Measurements from ENCODE around the gene WDR1.

WDR1 gene

DNA sequence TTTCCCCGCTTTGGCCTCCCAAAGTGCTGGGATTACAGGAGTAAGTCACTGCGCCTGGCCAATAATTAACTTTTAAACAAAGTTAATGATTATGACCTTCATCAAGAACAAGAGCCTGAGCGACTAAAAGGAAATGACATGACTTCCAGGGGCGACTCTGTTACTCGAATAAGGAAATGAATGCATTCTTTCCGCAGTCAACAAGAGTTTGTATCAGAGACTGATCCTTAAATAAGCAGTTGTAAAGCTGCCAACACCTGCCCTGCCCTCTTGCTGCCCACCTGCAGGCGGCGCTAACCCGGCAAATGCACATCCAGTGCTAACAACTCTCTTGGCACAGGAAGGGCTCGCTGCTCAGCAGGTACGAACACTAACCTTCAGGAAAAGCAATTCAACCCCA lies 27.3 kb downstream of the WDR1 start:
- DNase-seq (ENCODE audit: low read depth in 2 of 2): no peak
- TF ChIP-seq, protein P1, sequence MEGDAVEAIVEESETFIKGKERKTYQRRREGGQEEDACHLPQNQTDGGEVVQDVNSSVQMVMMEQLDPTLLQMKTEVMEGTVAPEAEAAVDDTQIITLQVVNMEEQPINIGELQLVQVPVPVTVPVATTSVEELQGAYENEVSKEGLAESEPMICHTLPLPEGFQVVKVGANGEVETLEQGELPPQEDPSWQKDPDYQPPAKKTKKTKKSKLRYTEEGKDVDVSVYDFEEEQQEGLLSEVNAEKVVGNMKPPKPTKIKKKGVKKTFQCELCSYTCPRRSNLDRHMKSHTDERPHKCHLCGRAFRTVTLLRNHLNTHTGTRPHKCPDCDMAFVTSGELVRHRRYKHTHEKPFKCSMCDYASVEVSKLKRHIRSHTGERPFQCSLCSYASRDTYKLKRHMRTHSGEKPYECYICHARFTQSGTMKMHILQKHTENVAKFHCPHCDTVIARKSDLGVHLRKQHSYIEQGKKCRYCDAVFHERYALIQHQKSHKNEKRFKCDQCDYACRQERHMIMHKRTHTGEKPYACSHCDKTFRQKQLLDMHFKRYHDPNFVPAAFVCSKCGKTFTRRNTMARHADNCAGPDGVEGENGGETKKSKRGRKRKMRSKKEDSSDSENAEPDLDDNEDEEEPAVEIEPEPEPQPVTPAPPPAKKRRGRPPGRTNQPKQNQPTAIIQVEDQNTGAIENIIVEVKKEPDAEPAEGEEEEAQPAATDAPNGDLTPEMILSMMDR (IDR thresholded peaks at IDR 0.05; ENCODE audit: low read depth, low read length): peak; percentile 44
- H3K4me3 ChIP-seq (replicated peaks in 1 of 2; ENCODE audit: low read depth in 2 of 2, low read length in 2 of 2): no peak overlapping the region

DNA sequence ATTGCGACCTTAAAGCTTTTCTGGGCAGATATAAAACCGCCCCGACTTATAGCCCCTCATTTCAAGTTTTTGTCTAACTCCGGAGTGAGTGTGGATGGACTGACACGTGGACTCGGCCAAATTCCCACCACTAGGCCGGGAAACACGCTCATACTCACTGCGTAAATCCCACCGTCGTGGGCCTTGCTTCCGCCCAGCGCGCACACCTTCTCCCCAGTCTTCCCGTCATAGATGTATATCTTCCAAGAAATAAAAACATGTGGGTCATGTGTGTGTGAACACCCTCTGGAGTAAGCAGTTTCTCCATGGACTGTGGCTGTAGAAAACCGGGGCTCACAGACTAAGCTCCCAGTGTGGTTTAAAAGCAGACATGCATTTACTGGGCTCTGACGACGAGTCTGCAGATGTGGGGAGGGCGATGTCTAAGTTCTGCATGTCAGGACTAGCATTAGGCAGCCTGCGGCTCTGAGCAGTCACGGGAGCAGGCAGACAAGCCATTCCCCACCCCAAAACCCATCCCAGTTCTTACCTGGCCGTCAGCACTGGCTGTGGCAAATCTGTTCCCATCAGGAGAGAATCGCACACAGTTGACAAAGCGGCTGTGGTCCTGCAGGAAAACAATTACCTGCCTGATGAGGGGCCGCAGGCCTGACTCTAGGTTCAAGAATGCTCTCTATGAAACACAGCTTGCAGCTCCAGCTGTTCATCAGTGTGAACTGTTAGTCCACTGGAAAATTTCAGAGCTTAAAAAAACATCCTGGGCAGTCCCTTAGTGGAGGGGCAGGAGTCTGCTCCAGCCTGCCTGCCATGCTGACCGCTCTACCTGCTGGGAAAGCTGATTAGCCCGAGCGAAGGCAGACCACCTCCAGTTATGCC lies 28.2 kb downstream of the WDR1 start:
- TF ChIP-seq, protein P1 (IDR thresholded peaks at IDR 0.05; ENCODE audit: low read depth, low read length): no peak
- DNase-seq (ENCODE audit: low read depth in 2 of 2): no peak
- no peak overlapping the region for H3K4me3 ChIP-seq (replicated peaks in 1 of 2; ENCODE audit: low read depth in 2 of 2, low read length in 2 of 2)

DNA sequence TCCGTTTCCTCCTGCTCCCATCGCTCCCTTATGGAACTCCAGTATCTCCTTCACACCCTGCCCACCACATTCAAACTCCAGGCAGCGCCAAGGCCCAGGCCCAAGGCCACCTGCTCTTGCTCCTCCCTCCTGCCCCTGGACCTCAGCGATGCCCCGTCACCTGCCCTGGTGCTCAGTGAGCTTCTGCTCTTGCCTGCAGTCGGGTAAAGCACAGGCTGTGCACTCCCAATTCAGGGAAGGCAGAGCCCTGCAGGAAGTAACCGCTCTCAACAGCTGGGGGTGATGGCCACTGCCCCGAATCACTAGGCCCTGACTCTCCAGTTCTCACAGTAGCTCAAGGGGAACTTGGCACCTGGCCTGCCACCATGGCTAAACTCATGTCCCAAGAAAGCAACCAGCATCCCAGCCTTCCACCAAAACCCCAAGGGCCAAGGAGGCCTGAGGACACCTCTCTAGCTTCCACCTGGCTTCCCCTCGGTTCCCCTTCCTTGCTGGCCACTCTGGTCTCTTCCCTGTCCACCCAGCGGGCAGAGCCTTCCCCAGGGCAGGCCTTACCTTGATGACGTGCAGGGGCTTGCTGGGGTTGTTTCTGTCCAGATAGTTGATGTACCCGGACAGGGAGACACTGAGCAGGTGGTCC lies 29.3 kb downstream of the WDR1 start:
- TF ChIP-seq, protein P1 (IDR thresholded peaks at IDR 0.05; ENCODE audit: low read depth, low read length): no peak
- no peak overlapping the region for H3K4me3 ChIP-seq (replicated peaks in 1 of 2; ENCODE audit: low read depth in 2 of 2, low read length in 2 of 2)
- DNase-seq (ENCODE audit: low read depth in 2 of 2): no peak

DNA sequence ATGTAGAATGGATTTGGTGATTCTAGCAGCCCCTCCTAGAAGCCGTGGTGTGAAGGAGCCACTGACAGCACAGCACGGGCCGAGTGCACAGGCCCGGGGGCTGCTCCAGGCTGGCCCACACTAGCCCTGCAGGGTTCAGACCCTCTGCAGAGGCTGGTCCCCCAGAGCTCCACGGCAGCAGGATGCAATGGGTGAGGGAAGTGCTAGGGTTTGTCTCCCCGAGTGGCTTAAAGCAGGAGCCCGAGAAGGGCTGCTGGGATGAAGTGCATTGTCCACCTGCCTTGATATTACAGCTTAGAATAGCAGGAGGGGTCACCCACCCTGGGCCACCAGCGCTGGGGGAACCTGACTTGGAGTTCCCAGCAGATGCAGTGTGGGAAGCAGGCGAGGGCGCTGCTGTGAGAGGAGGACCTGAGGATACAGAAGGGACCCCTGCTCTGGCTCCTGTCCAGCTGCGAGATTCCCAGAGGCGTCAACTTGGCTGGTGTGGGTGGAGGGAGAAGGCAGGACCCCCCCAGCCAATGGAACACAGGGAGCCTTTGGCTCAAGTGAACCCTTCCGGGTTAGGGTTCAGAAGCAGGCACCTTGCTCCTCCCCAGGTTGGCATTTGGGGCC lies 30.0 kb downstream of the WDR1 start:
- DNase-seq (ENCODE audit: low read depth in 2 of 2): no peak
- no peak overlapping the region for H3K4me3 ChIP-seq (replicated peaks in 1 of 2; ENCODE audit: low read depth in 2 of 2, low read length in 2 of 2)
- TF ChIP-seq, protein P1 (IDR thresholded peaks at IDR 0.05; ENCODE audit: low read depth, low read length): no peak

DNA sequence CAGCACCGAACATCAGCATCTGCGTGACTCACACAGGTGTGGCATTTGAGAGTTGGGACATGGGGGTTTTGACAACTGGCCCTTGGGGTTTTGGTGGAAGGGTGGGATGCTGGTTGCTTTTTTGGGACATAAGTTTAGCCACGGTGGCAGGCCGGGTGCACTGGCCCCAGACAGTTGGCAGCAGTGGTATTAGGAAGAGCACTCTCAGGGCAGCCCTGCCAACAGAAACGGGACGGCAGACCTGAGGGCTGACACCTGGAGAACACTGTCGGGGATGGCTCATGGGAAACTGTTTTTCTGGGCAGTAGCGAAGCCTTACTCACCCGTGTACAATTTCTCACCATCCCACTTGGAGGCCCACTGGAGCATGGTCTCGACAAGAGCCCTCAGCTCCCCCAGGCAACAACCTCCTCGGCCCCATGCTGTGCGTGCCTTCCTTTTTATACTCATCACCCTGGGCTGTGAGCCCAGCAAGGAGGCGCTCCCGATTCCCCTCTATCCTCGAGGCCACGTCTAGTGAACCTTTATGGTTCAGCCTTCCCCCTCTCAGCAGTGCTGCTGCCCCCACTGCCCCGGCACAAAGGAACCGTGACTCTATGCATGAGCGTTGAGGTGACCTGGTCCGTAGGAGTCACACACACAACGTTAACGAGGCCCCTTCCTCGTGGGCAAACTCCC lies 30.6 kb downstream of the WDR1 start:
- DNase-seq (ENCODE audit: low read depth in 2 of 2): no peak
- TF ChIP-seq, protein P1 (IDR thresholded peaks at IDR 0.05; ENCODE audit: low read depth, low read length): no peak
- H3K4me3 ChIP-seq (replicated peaks in 1 of 2; ENCODE audit: low read depth in 2 of 2, low read length in 2 of 2): no peak overlapping the region

DNA sequence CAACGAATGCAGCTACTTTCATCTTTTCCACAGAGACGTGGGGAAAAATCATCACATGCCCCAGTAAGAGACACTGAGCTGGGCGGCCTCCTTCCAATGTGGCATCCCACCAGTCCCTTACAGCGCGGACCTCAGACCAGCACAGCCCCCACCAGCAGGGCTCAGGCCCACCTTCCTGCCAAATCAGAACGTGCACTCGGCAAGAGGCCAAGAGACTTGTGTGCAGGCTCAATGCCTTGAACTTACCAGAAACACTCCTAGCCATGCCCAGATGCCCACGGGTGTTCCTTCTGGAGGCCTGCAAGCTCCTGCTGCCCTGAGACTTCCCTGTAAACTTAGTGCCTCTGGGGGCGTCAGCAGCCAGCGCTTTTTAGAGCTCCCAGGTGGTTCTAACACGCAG lies 31.2 kb downstream of the WDR1 start:
- no peak overlapping the region for H3K4me3 ChIP-seq (replicated peaks in 1 of 2; ENCODE audit: low read depth in 2 of 2, low read length in 2 of 2)
- no peak for DNase-seq (ENCODE audit: low read depth in 2 of 2)
- TF ChIP-seq, protein P1 (IDR thresholded peaks at IDR 0.05; ENCODE audit: low read depth, low read length): no peak
